ENCODE results near the gene FOXF2.
"Not testable (repeated sequence)": the region's sequence is repeated elsewhere in the genome, so short reads cannot be mapped to it uniquely, and the experiment has no call there.

FOXF2 gene

DNA sequence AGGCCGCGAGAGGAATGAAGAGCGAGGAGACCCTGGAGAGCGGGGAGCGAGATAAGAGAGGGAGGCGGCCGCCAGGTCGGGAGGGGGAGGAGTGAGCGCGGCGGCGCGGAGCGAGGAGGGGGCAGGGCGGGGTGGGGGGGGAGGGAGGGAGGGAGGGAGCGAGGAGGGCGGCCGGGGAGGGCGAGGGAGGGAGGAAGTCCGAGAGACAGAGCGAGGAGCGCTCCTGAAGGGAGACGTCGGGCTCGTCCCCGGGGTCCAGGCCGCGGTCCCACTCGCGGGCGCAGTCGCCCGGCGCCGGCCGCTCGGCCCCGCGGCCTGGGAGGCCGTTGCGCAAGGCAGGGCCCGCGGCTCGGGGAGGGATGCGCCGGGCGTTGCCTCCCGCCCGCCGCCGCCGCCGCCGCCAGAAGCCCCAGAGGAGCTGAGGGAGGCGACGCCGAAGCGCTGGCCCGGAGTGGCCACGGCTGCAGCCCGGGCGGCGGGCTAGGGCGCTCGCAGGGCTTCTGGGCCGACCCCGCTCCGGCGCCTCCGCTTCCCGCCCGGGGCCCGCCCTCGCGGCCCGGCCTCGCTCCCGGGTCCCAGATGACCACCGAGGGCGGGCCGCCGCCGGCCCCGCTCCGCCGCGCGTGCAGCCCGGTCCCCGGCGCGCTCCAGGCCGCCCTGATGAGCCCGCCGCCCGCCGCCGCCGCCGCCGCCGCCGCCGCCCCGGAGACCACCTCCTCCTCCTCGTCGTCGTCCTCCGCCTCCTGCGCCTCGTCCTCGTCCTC, at the start of gene FOXF2:
Gene FOXF2 (plus strand): TSS at position 208 of the 764 bp plus-strand sequence. CDS start 372 bp downstream, at position 580.
- DNase-seq: no peak

DNA sequence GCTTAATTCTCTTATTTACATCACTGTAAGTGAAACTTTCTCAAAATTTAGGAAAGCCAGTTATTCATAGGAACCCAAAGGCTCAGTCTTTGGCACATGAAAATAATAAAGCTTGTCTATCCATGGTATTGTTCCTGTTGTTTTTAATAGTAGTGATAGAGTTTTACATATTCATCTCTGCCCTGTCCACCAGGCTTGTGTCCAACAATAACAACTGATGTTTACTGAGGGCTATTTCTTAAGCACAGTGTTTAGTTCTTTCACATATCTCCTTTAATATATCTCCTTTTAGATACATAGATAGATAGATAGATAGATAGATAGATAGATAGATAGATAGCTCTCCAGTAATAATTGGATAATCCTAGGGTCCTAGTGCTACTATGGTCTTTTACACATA, 43.3 kb upstream of the FOXF2 start:
- DNase-seq: no peak

DNA sequence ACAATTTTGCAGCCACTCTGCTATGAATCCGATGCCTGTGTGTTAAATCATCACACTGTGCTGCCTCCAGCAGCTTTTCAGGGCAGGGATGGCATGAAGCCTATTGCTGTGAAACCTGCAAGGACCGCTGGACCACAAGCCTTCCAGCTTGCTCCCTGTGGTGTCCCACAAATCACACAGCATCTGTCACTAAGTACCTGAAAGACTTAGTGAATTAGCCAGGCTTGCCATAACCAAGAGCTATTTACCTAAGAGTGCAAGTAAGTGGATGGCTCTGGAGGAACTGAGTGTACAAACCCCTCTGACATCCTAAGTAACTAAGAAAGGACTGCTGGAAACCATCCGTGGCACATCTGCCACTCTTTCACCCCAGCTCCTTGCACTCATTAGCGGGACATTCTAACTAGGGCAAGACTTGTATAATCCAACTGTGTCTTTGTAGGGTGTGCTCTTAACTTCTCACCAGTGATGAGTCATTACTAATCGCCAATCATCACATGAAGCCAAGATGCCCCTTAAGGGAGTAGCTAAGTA, 42.8 kb upstream of the FOXF2 start:
- no peak for DNase-seq

DNA sequence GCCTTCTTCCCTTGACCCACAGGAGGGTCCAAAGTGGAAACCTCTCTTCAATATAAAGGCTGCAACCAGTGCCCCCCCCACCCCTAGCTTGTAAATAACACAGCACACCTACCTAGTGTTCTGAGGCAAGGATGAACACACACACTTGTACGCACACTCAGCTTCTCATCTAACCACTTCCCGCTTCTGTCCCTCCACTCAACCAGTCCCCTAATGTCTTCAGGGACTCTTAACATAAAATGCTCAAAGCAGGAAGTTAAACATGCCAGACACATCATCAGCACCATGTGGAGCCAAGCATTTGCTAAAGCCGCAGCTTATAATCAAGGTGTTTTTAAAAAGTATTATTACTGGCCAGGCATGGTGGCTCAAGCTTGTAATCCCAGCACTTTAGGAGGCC, 42.2 kb upstream of the FOXF2 start:
- no peak for DNase-seq

DNA sequence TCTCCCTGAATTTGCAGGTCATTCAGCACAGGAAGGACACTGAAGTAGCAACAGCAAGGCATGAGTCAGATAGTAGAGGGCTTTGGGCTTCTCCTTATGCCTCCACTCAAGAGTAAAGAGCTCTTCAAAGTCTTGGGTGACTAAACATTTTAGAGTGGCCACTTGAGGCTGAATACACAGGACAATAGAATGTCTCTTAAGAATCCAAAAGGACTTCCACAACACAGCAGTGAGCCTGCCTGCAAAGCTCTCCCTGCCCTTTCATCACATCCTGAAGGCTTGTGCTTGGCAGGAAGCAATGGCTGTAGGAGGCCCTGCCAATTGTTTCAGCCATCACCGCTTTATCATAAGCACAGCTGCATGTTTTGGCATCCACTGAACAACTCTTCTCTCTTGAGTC, 40.7 kb upstream of the FOXF2 start:
- DNase-seq: no peak

DNA sequence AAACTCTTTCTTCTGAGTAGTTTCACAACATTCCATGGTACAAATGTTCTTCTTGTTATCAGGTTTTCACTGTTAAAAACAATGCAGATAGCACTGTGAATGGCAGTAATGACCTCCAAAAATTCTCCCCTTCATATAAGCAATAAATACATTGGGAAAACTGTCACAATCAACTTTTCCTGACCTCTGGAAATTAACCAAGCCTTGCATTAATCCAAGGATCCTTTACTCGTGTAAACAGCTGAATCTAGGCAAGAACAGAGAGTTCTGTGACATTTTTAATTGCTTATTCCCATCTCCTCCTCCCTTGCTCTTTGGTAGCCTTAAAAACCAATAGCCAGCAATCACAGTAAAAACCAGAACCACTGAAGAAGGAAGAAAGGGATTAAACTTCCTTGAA, 39.7 kb upstream of the FOXF2 start:
- no peak for DNase-seq

DNA sequence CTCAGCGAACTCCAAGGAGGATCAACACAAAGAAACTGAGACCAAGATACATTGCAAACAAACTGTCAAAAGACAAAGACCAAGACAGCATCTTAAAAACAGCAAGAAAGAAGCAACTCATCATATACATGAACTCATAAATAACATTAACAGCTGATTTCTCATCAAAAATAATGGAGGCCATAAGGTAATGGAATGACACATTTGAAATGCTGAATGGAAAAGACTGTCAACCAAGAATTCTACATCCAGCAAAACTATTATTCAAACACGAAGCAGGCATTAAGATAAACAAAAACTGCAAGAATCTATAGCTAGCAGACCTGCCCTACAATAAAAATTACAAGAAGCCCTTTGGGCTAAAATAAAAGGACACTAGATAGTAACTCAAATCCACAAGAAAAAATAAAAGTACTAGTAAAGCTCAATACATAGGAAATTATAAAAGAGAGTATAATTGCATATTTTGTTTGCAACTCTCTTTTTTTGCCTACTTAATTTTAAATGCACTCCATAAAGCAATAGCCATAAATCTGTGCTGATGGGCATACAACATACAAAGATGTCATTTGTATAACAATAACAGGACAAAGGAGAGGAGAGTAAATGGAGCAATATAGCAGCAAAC, 37.9 kb upstream of the FOXF2 start:
- no peak for DNase-seq

DNA sequence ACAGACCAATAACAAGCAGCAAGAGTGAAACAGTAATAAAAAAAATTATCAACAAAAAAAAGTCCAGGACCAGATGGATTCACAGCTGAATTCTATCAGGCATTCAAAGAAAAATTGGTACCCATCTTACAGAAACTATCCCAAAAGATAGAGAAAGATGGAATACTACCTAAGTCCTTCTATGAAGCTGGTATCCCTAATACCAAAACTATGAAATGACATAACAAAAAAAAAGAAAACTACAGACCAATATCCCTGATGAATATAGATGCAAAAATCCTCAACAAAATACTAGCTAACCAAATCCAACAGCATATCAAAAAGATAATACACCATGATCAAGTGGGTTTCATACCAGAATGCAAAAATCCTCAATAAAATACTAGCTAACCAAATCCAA, 34.3 kb upstream of the FOXF2 start:
- not testable (repeated sequence) for DNase-seq

DNA sequence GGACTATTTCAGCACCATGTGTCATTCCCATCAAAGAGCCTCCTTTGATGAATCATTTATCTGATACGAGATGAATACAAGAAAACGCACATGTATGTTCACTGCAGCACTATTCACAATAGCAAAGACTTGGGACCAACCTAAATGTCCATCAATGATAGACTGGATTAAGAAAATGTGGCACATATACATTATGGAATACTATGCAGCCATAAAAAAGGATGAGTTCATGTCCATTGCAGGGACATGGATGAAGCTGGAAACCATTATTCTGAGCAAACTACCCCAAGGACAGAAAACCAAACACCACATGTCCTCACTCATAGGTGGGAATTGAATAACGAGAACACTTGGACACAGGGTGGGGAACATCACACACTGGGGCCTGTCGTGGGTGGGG, 27.7 kb upstream of the FOXF2 start:
- not testable (repeated sequence) for DNase-seq

DNA sequence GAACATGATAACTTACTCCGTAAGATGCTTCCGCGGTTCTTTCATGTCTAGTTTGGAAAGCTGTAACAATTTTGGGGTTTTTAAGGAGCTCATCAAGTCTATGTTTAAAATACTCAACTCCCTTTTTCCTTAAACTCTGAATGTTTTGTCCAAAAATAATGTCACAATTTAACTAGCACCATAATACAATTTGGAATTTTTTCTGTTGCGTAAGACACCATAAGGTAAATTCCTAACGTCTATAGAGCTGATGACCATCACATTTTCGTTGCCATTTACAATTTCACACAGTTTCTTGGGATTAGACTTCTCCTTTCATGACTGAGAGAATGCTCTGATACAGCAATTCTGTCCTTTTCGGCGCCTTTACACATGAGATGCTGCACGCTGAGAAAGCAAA, 26.7 kb upstream of the FOXF2 start:
- DNase-seq: no peak

DNA sequence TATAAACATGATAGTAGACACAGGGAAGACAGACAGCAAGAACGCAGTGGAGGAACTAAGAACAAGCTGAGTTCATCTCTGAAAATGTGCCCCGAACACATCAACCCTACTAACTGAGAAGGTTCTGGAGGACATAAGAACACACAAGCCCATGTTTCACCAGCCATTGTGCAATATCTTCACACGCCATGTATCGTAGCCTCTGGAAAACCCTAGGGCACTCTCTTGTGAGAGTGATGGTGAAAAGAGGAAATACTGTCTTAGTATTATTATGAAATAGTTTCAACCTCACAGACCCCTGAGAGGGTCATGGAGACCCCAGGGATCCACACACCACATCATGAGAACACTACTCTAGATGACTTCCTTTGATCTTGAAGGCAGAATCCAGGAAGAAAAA, 26.1 kb upstream of the FOXF2 start:
- DNase-seq: no peak

DNA sequence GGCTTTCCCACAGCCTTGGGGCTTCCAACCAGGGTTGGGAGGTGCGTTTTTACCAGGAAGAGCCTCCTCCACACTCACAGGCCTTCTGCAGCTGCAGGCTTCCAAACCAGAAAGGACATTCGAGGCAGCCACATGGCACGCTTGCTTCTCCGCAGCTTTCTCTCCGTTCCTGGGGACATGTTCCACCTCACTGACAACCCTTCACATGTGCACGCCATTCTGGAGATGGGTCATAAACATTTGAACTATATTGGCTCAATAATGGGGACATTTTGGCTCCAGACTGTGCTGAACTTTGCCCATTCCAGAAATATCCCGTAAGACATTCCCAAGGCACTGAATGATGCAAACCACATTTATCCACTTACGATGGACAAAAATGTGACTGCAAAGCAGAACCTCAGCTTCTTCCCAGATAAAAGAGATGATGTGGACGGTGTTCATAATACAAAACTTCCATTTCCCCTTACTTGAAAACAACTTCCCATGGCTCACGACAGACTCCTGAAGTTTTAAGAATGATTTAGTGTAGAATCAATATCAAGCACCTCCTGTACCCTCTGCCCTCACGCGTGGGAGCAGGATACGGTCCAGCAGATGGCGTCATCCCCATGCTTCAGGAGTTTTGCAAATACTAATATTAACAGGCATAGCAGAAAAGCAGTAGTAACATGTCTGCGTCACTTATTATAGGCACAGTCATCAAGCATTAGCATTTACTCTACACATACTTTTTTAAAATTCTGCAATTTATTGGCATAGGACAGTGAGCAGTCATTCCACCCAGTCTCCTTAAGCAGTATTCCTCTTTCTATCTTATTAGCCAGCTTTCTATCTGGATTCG, 25.4 kb upstream of the FOXF2 start:
- DNase-seq: no peak

DNA sequence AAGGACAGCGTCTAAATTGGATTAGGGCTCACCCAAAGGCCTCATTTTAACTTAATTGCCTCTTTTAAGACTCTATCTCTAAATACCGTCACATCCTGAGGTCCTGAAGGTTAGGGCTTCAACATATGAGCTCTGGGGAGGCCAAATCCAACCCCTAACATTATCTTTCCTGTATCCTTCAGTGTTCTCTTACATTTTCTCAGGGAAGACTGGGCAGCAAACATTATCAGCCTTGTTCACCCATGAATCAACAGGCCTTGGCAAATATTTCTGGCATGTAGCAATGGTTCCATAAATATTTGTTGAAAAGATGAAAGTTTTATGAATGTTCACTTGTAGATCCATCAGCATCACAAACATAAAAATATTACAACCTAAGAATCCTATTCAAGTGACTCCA, 24.6 kb upstream of the FOXF2 start:
- DNase-seq: no peak

DNA sequence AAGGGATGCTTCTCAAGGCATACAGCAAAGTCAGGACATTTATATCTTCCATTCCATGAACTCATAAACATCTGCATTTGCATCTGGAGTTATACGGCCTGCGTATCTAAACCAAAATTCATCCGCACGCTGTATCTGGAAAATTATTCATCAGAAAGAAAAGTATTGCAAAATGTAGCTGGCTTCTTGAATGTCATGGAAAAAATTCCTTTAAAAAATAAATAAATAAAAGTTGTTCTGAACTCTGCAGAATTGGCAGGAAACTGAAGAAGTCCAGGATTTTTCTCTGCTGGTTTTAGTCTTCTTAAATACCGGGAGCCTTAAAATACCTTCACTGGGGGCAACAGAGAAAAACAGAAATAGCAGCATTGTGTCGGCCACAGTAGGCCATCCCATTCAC, 23.7 kb upstream of the FOXF2 start:
- no peak for DNase-seq

DNA sequence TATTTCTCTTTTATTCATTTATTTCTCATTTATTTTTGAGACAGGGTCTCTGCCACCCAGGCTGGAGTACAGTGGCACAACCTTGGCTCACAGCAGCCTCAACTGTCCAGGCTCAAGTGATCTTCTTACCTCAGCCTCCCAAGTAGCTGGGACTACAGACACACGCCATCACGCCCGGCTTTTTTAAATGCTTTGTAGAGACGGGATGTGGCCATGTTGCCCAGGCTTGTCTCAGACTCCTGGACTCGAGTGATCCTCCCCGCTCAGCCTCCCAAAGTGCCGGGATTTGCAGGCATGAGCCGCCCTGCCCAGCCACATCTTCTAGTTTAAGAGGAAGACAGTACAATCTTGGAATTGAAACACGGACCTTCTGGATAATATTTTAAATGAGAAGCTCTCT, 21.6 kb upstream of the FOXF2 start:
- DNase-seq: no peak

DNA sequence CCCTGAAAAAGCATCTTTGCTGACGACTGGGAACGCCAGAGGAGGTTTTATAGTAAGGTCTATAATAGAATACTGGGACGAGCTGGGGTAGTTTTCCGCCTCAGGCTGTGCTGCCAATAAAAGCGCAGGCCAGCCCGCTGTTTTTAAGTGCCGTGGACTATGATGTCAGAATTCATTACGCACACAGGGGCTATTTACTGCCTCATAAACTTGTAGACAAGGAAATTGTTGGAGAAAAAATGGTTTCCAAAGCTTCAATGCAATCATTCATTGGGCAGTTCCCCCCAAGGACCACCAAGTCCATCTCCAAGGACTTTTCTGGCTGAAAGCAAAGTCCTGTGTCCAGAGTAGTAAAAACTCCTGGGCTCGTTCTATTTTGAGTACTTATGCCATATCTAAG, 20.4 kb upstream of the FOXF2 start:
- no peak for DNase-seq

DNA sequence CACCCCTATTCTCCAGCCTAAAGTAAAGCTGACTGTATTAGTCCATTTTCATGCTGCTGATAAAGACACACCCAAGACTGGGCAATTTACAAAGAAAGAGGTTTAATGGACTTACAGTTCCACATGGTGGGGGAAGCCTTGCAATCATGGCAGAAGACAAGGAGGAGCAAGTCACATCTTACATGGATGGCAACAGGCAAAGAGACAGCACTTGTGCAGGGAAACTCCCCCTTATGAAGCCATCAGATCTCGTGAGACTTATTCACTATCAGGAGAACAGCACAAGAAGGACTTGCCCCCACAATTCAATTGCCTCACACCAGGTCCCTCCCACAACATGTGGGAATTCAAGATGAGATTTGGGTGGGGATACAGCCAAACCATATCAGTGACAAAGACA, 19.7 kb upstream of the FOXF2 start:
- DNase-seq: not testable (repeated sequence)

DNA sequence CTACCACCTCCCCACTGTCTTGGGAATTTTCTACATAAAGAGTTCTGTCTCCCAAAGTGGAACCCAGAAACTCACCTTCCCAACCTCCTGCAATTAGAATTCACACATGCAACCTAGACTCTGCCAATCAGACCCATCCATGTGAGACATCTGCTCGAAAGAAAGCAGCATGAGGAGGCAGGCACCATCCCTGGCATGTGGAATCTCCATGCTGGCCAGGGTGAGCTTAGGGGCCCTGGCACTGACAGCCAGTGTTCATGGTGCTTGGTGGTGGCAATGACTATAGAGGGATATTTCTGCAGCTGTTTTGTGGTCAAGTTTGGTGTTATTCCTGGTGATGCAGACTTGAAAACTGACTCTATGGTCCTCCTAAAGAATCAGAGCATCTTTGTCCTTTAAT, 17.4 kb upstream of the FOXF2 start:
- no peak for DNase-seq

DNA sequence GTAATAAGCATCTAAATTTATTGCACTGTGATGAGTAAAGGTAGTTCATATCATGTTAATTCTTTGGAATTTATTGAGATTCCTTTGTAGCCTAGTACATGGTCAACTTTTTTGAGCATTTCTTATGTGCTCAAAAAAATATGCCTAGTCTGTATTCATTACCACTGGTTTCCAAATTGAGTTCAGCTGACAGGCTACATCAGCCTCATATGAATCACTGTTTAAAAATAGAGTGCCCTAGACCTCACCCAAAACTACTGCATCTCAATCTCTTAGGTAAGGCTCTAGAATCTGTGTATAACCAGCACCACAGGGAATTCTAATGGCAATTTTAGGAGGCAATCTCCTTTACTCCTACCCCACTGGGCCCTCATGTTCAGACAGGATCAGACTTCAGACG, 16.7 kb upstream of the FOXF2 start:
- no peak for DNase-seq

DNA sequence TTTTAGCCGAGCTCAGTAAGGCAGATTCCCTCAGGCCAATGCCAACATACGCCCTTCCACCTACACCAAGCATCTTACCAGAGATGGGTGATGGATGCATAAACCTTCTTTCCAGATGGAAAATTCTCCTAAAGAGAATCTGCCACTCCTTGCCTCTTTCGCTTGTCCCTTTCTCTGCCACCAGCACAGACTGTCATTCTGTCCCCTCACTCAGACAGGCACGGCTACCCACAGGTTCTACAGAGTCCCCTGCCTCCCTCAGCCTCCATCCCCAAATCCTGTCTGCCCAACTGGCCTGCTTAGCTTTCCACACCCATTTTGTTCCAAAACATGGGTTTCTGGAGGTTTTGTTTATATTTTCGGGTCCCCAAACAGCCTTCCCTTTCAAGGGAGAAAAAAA, 12.7 kb upstream of the FOXF2 start:
- no peak for DNase-seq

DNA sequence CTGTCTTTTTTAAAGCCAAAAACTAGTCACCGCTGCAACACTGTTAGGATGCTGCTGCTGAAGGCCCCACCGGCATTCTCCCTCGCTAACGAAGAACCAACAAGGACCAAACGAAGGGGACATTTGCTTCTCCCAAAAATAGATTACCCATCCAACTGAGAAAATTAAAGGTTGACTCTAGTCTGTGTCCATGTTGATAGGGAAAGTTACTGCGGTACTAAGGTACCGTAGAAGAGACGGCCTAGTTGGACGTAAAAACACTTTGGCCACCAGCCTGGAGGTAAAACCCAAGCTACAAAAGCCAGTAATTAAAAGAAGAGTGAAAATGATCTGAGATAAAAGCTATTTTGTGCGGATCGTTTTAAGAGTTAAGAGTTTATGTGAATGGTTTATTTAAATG, 11.8 kb upstream of the FOXF2 start:
- no peak for DNase-seq

DNA sequence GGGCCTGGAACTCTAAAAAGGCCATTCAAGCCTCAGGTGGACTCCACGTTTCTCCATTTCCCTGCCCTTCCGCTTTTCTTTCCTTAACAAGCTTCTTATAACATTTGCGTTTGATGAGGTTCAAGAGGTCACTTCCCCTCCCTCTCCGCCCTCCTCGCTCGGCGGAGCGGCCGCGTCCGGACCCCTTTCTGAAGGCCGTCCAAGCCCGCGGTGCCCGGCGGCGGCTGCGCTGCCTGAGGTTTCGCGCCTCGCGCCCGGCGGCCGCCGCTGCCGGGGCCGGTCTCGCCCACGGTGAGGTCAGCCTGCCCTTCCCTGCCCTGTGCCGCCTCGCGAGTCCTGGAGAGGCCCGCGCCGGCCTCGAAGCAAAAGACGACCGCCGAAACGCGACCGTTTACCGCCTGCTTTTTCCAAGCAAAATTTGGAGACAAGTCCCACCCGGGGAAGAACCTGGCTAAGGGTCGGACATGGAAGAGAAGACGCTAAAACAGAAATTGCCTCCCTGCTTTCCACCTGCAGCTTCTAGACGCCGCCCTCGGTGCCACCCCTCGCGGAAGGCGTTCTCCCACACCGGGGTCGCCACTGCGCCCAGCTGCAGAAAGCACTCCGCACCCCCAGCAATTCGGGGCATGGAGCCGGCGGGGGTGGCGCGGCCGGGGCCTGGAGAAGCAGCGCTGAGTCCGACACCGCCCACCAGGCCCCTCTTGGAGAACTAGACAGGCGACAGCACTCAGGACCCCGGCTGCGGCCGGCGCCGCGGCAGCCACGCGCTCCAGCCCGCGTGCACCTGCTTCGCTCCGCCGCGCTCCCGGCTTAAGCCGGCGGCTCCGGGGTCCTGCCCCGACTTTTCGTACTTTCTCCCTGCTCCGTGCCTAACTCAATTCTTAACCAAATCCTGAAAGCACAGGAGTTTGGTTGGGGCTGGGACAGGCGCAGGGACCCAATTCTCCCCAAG, 11.0 kb upstream of the FOXF2 start:
- DNase-seq: no peak
